ENCODE results near the gene AMMECR1.
A peak's percentile ranks its signal among the peaks of the same experiment; 100 is the strongest.
"Not testable (repeated sequence)": the region's sequence is repeated elsewhere in the genome, so short reads cannot be mapped to it uniquely, and the experiment has no call there.

AMMECR1 gene

DNA sequence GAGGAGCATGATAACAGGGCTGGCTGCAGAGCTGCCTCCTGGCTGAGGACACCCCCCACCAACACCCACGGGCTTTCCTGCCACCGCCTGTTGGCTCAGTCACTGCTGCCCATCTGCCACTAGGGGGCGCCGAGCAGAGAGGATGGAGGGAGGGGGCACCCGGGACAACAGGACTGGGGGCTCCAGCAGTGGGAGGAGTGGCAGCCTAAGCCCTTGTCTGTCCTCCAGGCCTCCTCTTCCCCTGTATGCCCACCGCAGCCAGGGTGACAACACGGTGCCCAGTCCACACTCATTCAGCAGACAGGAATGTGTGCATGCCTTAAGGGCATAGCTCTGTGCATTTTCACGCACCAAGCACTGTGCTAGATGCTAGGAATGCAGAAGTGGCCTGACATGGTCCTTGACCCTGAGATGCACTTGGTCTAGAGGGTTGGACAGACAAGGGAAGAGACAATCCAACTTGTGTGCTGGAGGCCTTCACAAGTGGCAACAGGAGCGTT, 149.9 kb downstream of the AMMECR1 start:
- DNase-seq: peak; percentile 68

DNA sequence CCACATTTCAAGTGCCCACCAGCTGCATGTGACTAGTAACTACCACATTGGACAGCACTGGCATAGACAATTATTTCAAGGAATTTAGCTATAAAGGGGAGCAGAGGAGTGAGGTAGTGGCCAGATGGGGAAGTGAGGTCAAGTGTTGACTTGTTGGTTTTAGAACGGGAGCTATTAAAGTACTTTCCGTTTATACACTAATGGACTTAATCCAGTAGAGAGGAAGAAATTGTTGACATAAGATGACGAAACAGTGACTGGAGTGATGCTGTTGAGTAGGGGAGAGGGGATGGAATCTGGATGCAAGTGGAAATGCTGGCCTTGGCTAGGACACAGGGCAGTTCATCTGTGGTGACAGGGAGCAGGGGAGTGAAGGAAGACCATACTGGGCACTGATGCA, 154.4 kb downstream of the AMMECR1 start:
- DNase-seq: peak; percentile 14

DNA sequence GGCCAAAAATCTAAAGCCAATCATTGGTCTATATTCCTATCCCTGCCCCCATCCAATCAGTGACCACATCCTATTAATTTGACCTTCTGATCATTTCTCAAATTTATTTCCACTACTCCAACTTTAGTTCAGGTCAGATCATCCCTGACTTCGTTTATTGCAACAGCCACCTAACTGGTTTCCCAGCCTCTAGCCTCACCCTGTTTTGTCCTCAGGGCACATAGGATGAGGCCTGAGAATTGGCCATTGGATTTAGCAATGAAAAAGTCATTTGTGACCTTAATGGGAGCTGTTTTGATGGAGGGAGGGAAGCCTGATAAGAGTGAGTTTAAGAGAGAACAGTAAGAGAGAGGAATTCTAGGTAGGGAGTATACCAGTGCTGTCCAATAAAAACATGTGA, 155.0 kb downstream of the AMMECR1 start:
- no peak for DNase-seq

DNA sequence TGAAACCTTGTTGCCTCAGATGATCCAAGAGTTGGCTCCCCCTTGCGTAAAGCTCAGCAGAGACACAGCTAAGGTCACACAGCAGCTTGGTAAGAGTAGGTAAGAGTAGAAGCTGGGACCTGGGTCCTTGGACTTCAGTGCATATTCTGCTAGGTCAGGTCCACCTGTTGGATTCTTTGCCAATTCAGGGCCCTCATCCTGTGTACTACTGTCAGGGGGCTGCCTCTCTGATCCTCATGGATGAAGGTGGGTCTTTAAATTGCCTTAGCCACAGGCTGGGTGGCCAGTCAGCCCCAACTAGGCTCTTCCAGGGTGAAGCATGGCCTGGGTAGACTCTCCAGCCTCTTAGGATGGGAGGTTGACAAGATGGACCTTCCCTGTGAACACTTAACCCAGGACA, 155.8 kb downstream of the AMMECR1 start:
- no peak for DNase-seq

DNA sequence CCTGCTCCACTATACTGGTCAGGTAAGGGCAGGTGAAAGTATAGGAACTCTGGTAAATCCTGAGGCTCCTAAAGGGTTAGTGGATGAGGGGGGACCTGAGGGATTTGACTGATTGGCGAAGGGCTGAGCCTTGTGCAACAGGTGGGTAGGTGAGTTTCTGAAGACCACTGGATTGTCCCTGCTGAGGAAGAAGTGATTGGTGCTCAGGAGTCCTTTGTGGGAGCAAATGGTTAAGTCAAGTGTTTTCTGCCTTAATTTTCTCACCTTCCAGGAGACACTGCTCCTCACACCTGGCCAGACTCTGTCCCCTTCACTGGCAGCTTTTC, 156.6 kb downstream of the AMMECR1 start:
- no peak for DNase-seq

DNA sequence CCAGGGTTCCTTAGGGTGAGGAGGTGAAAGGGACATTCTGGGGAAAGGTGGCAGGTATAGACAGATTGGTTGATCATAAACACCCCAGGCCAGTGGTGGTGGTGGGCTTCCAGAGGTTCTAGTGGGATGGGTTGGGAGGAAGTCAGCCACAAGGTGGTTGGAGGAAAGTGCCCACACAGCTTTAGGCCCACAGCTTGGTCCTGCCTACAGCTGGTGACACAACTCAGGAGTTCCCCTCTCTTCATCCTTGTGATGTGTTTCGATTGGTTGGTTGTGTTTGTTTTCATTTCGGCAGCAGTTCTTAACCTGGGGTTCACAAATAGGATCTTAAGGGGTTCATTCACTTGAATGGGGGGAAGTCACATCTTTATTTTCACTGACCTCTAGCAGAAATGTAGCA, 158.0 kb downstream of the AMMECR1 start:
- DNase-seq: no peak

DNA sequence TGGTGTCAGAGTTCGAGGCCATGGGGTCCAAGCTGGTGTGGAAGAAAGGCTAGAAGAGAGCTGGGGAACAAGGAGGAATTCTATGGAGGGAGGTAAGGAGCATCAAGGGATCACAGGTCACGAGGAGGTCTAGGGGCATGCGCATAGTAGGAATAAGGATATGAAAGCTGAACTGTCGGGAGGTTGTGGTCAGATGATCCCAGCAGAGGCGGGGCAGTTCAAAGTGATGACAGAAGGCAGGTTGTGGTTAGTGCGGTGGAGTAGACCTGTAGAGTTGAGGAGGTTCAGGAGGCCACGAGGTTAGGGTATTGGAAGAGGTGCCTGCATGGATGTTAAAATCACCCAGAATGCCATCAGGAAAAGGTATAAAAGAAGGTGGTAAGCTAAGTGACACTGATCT, 158.7 kb downstream of the AMMECR1 start:
- DNase-seq: no peak

DNA sequence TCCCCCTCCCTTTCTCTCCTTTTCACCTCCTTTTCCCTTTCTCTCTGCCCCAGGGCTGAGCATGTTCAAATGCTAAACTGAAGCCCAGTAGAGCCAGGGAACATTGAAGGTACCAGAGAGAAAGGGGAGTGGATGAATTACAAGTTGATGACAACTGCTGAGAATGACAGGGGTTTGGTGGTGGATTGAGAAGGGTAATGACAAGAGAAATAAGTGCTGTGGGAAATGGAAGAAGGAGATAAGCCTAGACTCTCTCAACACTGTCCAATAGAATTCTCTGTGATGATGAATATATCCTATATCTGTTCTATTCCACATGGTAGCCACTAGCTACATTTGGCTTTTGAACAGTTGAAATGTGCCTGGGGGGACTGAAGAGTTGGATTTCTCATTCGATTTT, 160.4 kb downstream of the AMMECR1 start:
- no peak for DNase-seq

DNA sequence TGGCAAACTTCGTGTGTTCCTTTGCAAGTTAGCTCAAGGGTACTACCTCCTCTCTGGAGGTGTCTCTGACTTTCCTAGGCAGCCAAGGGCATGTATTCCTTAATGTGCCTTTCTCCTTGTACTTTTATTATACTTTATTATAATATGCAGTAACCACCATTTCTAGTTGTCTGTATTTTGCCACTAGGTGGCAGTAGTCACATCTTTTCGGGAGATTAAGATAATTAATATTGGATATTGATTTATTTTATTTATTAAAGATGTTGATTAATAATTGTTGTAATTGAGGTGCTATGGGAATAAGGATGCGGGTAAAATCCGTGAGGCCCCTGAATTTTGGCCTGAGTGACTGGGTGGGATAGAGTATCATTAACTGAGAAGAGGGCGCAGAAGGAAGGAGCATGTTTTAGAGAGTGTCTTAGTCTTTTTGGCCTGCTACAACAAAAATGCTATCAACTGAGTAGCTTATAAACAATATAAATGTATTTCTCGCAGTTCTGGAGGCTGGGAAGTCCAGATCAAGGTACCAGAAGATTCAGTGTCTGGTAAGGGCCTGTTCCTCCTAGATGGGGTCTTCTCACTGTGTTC, 161.6 kb downstream of the AMMECR1 start:
- DNase-seq: no peak

DNA sequence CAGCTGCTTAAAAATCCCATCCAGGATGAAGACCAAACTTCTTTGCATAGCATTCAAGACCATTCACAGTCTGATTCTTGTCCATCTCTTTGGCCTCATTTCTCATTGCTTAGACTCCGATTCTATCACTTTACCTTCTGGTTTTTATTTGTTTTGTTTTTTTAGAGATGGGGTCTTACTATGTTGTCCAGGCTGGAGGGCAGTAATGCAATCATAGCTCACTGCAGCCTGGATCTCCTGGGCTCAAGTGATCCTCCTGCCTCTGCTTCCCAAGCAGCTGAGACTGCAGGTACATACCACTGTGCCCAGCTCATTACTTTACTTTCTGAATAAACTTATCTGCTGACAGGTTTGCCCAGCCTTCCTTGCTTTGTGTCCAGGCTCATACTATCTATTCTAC, 162.1 kb downstream of the AMMECR1 start:
- no peak for DNase-seq

DNA sequence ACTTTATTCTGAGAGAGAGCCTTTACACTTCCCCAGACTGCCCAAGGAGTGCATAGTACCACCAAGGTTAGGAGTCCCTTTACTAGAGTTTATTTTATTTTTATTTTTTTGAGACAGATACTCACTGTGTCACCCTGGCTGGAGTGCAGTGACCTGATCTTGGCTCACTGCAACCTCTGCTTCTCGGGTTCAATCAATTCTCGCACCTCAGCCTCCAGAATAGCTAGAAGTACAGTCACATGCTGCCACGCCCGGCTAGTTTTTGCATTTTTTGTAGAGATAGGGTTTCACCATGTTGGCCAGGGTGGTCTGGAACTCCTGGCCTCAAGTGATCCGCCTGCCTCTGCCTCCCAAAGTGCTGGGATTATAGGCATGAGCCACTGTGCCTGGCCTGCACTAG, 163.6 kb downstream of the AMMECR1 start:
- DNase-seq: not testable (repeated sequence)

DNA sequence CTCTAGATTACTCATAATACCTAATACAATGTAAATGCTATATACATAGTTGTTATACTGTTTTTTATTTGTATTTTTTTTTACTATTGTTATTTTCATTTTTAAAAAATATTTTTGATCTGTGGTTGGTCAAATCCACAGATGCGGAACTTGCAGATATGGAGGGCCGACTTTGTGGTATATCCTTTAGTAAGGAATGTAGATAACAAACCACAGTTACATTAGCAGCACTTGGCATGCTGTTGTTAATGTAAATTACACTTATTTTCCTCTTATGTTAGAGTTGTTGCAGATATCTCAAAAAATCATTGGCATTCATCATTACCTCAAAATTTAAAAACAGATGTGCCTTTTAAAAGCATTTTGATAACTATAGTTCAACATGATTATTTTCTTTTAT, 164.0 kb downstream of the AMMECR1 start:
- no peak for DNase-seq

DNA sequence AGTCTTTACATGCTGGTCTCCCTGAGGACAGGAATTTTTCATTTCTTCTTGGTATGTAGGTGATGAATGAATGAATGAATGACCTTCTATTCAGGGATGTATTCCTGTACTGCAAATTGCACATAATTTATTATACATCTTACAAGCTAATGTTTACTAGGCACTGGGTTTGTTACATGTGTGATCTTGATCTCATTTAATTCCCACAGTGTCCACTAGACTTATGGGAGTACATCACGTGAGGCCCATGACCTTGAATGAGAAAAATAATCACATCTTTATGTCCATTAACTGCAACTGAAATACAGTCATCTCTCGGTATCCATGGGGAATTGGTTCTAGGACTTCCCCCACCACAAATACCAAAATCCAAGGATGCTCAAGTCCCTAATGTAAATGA, 164.6 kb downstream of the AMMECR1 start:
- no peak for DNase-seq

DNA sequence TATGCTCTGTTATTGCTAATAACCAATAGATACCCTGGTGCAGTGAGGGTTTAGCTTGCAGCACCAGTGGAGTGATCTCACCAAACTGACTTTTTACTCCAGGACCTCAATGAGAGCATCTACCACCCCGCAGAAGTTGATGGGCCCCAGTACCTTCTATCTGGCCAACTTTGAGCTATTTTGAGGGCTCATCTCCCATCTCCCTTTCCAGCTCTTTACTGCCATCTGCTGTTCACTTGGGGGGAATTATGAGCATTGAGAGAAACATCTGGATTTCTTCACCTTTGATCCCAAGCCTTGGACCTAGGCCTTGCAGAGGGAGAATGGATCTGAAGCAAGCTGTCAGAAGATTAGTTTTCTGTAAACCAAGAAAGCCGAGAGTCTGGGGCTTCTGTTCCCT, 171.4 kb downstream of the AMMECR1 start:
- DNase-seq: peak; percentile 50

DNA sequence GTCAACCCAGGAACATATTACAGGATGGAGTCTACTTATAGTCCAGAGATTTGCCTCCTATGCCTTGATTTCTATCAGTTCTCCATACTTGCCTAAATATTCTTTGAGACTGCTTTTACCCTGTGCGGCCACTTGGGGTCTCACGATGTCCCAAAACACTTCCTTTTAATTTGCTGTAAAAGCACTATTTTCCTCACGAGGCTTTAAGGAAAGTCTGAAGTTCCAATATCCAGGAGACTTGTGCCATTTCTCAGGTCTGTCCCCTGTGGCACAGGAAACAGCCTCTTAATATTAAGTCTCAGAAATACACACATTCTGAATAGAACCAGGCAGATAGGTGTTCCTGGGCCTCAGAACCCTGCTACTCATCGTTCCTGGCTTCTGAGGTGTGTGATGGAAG, 172.0 kb downstream of the AMMECR1 start:
- peak; percentile 37 for DNase-seq

DNA sequence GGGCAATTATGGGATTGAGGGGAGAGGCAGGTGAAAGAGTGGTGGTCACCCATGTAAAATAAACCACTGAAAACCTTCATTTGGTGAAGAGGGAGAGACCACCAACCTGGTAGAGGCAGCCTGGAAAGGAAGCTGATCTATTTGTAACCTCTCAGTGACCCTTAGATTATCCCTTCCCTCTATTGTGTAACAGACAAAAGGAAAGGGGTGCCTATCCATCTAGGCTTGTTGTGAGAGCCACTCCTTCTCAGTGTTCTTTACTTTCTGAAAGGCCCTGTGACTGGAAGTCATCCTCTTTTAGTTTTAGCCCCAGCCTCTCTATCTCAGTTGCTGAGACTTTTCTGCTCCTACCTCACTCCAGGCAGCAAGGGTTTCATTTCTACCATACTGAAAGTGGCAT, 172.6 kb downstream of the AMMECR1 start:
- DNase-seq: no peak
